Activated B cell treated with CpG ODN at 0.5 μM for 24 hours (primary cell): ENCODE measurements around the gene EZH1. TPM values are rescaled to one million over a fixed set of nuclear protein-coding genes. Genes with fewer than 3 reads are reported as not detected.
A peak's percentile ranks its signal among the peaks of the same experiment; 100 is the strongest.

ENCODE experiments used
- ATAC-seq: fragments of 200-7000 bp; cut with Tn5 transposase; one replicate; pipeline ENCODE4 v1.10.0; 2021; ENCODE audit warnings: low read depth, mild to moderate bottlenecking, moderate library complexity
- CTCF ChIA-PET: fragments of 350-600 bp; sonication (Branson Sonifier 250); formaldehyde crosslinking; loops from one replicate; lab custom pipeline; 2021; ENCODE audit warnings: antibody characterized with exemption; lab: Charles Lee
- POLR2A ChIA-PET: fragments of 350-600 bp; sonication (Branson Sonifier 250); formaldehyde crosslinking; loops from one replicate; lab custom pipeline; 2021; ENCODE audit warnings: antibody characterized with exemption; lab: Charles Lee
- DNase-seq: peaks from one replicate; pipeline ENCODE4 v3.0.0; 2022
- H3K27ac Mint-ChIP-seq: one replicate; pipeline ENCODE4 v1.8.0; 2020; ENCODE audit warnings: mixed read lengths
- H3K27me3 Mint-ChIP-seq: one replicate; pipeline ENCODE4 v1.8.0; 2021; ENCODE audit warnings: mixed read lengths
- H3K36me3 Mint-ChIP-seq: one replicate; pipeline ENCODE4 v1.8.0; 2021; ENCODE audit warnings: low read depth, mixed read lengths
- H3K4me1 Mint-ChIP-seq: one replicate; pipeline ENCODE4 v1.8.0; 2021; ENCODE audit warnings: mixed read lengths
- H3K4me3 Mint-ChIP-seq: one replicate; pipeline ENCODE4 v1.8.0; 2020; ENCODE audit warnings: mild to moderate bottlenecking, mixed read lengths
- H3K9me3 Mint-ChIP-seq: one replicate; pipeline ENCODE4 v1.8.0; 2020; ENCODE audit warnings: mixed read lengths
- CTCF ChIP-seq: fragments of 200-600 bp; IDR thresholded peaks from one replicate; pipeline ENCODE4 v1.8.0; 2022; ENCODE audit warnings: antibody characterized with exemption, mild to moderate bottlenecking
- intact Hi-C: fragments of 100-400 bp; cut with micrococcal nuclease; formaldehyde crosslinking; loops from one replicate; pipeline ENCODE4 v1.15.1; 2024
- total RNA-seq: library from RNA; stranded (reverse); gene quantifications from 2 replicates; pipeline ENCODE4 v1.2.3, GENCODE V29; 2022

Gene EZH1
- total RNA-seq, 1 donor from 2014 or later, result 81.6 TPM

GRCh38 chr17:42679492-42680330 is 65.1 kb downstream of the EZH1 start:
- no peaks in the 10 kb centered on the region for H3K36me3 Mint-ChIP-seq
- no peaks in the 10 kb centered on the region for H3K9me3 Mint-ChIP-seq
- peaks cover 8% of the 10 kb centered on the region for H3K27me3 Mint-ChIP-seq
- ChIA-PET POLR2A (interaction anchor here (0.6 to 5.5 kb wide), 12 partner anchors 13 to 688 kb away, joined by 3 to 43 read pairs (median 4); partner anchors contain the start of genes PSMC3IP, PSME3, RETREG3 and TUBG1), CTCF (interaction anchor here (0.8 to 4.6 kb wide), 10 partner anchors 9 to 101 kb away, joined by 3 to 53 read pairs (median 4); partner anchors contain the start of genes PSMC3IP, RETREG3, TUBG1 and TUBG2)
- peak; percentile 43 for ATAC-seq
- intact Hi-C loops, result loop anchor here (1.0 to 5.0 kb wide), 7 partner anchors 9 to 491 kb away; partner anchors contain the start of genes BECN1, NBR1, RETREG3 and TUBG1
- no peak for TF ChIP-seq CTCF
- peak overlapping the region; percentile 91 for H3K27ac Mint-ChIP-seq
- DNase-seq, result peak; percentile 78
- H3K4me1 Mint-ChIP-seq, result peaks cover 71% of the 10 kb centered on the region
- peak overlapping the region; percentile 78 for H3K4me3 Mint-ChIP-seq

- TF ChIP-seq CTCF, result no peak
- H3K4me3 Mint-ChIP-seq, result peak overlapping the region; percentile 87
- H3K27ac Mint-ChIP-seq, result peak overlapping the region; percentile 91
- no peak for DNase-seq
- CTCF ChIA-PET, result interaction anchor here (0.8 to 4.6 kb wide), 10 partner anchors 10 to 101 kb away, joined by 3 to 53 read pairs (median 4); partner anchors contain the start of genes PSMC3IP, RETREG3, TUBG1 and TUBG2
- POLR2A ChIA-PET, result interaction anchor here (0.7 to 5.5 kb wide), 10 partner anchors 20 to 689 kb away, joined by 3 to 43 read pairs (median 6); partner anchors contain the start of genes PSMC3IP, PSME3, RETREG3 and TUBG1
- no peaks in the 10 kb centered on the region for H3K36me3 Mint-ChIP-seq
- ATAC-seq, result no peak
- peaks cover 14% of the 10 kb centered on the region for H3K27me3 Mint-ChIP-seq
- intact Hi-C loops, result loop anchor here (1.0 to 5.0 kb wide), 6 partner anchors 9 to 492 kb away; partner anchors contain the start of genes BECN1, NBR1, RETREG3 and TUBG1
- peaks cover 78% of the 10 kb centered on the region for H3K4me1 Mint-ChIP-seq
- no peaks in the 10 kb centered on the region for H3K9me3 Mint-ChIP-seq
Observed at GRCh38 chr17:42678951-42679491, 65.8 kb downstream of the EZH1 start.

GRCh38 chr17:42677921-42678781 is 66.7 kb downstream of the EZH1 start:
- intact Hi-C loops, result loop anchor here (1.0 to 5.0 kb wide), 5 partner anchors 19 to 759 kb away; partner anchors contain the start of genes ACLY, BECN1, NBR1 and PSME3
- H3K27ac Mint-ChIP-seq, result peak overlapping the region; percentile 76
- no peak for TF ChIP-seq CTCF
- peak; percentile 85 for DNase-seq
- H3K4me1 Mint-ChIP-seq, result peaks cover 73% of the 10 kb centered on the region
- H3K4me3 Mint-ChIP-seq, result peak overlapping the region; percentile 87
- ATAC-seq, result peak; percentile 31
- ChIA-PET POLR2A (interaction anchor here (1.1 to 5.5 kb wide), 9 partner anchors 9 to 638 kb away, joined by 3 to 43 read pairs (median 7); partner anchors contain the start of genes PSMC3IP, PSME3, RETREG3 and TUBG1), CTCF (interaction anchor here (1.2 to 4.6 kb wide), 4 partner anchors 69 to 100 kb away, joined by 3 to 53 read pairs (median 8); partner anchors contain the start of genes PSMC3IP, RETREG3 and TUBG1)
- peaks cover 14% of the 10 kb centered on the region for H3K27me3 Mint-ChIP-seq
- no peaks in the 10 kb centered on the region for H3K9me3 Mint-ChIP-seq
- H3K36me3 Mint-ChIP-seq, result no peaks in the 10 kb centered on the region

GRCh38 chr17:42677012-42677857 is 67.6 kb downstream of the EZH1 start:
- H3K27me3 Mint-ChIP-seq, result peaks cover 12% of the 10 kb centered on the region

More at GRCh38 chr17:42677012-42677857, 67.6 kb downstream of the EZH1 start:
- H3K4me3 Mint-ChIP-seq, result peak overlapping the region; percentile 87
- intact Hi-C loops, result loop anchor here (1.0 to 5.0 kb wide), 4 partner anchors 18 to 758 kb away; partner anchors contain the start of genes ACLY, BECN1, PSME3 and TUBG2
- no peaks in the 10 kb centered on the region for H3K36me3 Mint-ChIP-seq
- ATAC-seq (peak; percentile 74), DNase-seq (peak; percentile 86)
- TF ChIP-seq CTCF, result no peak
- peaks cover 65% of the 10 kb centered on the region for H3K4me1 Mint-ChIP-seq
- no peaks in the 10 kb centered on the region for H3K9me3 Mint-ChIP-seq
- peak overlapping the region; percentile 78 for H3K27ac Mint-ChIP-seq
- POLR2A ChIA-PET, result interaction anchor here (0.8 to 5.5 kb wide), 9 partner anchors 8 to 147 kb away, joined by 3 to 43 read pairs (median 6); partner anchors contain the start of genes BECN1, PSMC3IP, RETREG3 and TUBG1
- CTCF ChIA-PET, result interaction anchor here (1.4 to 4.6 kb wide), 2 partner anchors 68 to 99 kb away, joined by 5 to 53 read pairs; partner anchors contain the start of genes PSMC3IP, RETREG3 and TUBG1
